Measurements from ENCODE around the gene TUT7.
"Not testable (repeated sequence)": the region's sequence is repeated elsewhere in the genome, so short reads cannot be mapped to it uniquely, and the experiment has no call there.

TUT7 gene

GRCh38 chr9:86350006-86350760 is 4.0 kb downstream of the TUT7 start:
- DNase-seq, result no peak

- peak; percentile 73 for DNase-seq
These were observed 4.9 kb downstream of the TUT7 start for GRCh38 chr9:86349271-86349670.

- DNase-seq, result no peak
These were observed 6.2 kb downstream of the TUT7 start for GRCh38 chr9:86347991-86348390.

- no peak for DNase-seq
These were observed 9.4 kb downstream of the TUT7 start for GRCh38 chr9:86344818-86345217.

- DNase-seq, result no peak
These were observed 11.9 kb downstream of the TUT7 start for GRCh38 chr9:86342269-86342668.

GRCh38 chr9:86341007-86341491 is 13.2 kb downstream of the TUT7 start:
- DNase-seq, result no peak

GRCh38 chr9:86340356-86341006 is 13.7 kb downstream of the TUT7 start:
- no peak for DNase-seq

- no peak for DNase-seq
These were observed 16.6 kb downstream of the TUT7 start for GRCh38 chr9:86337469-86338108.

- DNase-seq, result no peak
These were observed 18.2 kb downstream of the TUT7 start for GRCh38 chr9:86336058-86336457.

GRCh38 chr9:86333651-86334050 is 20.6 kb downstream of the TUT7 start:
- no peak for DNase-seq

- no peak for DNase-seq
These were observed 24.0 kb downstream of the TUT7 start for GRCh38 chr9:86330186-86330585.

- no peak for DNase-seq
These were observed 24.6 kb downstream of the TUT7 start for GRCh38 chr9:86329649-86330048.

GRCh38 chr9:86328156-86328555 is 26.1 kb downstream of the TUT7 start:
- DNase-seq, result no peak

GRCh38 chr9:86326536-86326935 is 27.7 kb downstream of the TUT7 start:
- DNase-seq, result no peak

- no peak for DNase-seq
These were observed 29.3 kb downstream of the TUT7 start for GRCh38 chr9:86324901-86325300.

GRCh38 chr9:86324308-86324707 is 29.9 kb downstream of the TUT7 start:
- DNase-seq, result no peak

GRCh38 chr9:86322973-86323644 is 31.1 kb downstream of the TUT7 start:
- no peak for DNase-seq

- no peak for DNase-seq
These were observed 32.8 kb downstream of the TUT7 start for GRCh38 chr9:86321373-86321772.

GRCh38 chr9:86318187-86318586 is 36.0 kb downstream of the TUT7 start:
- DNase-seq, result no peak

GRCh38 chr9:86315078-86315477 is 39.1 kb downstream of the TUT7 start:
- no peak for DNase-seq

- DNase-seq, result not testable (repeated sequence)
These were observed 41.3 kb downstream of the TUT7 start for GRCh38 chr9:86312959-86313358.

- no peak for DNase-seq
These were observed 45.5 kb downstream of the TUT7 start for GRCh38 chr9:86308687-86309086.

- DNase-seq, result no peak
These were observed 49.9 kb downstream of the TUT7 start for GRCh38 chr9:86304236-86304730.

All from NCI-H1048 (cell line).